HepG2 (cell line): ENCODE data around the gene DAPK1. TPM values are rescaled to one million over a fixed set of nuclear protein-coding genes. Genes with fewer than 3 reads are reported as not detected.

Experiments
- ATAC-seq: fragments of 200-7000 bp; cut with Tn5 transposase; 3 replicates; pipeline ENCODE4 v1.9.1; 2020; ENCODE audit warnings: mild to moderate bottlenecking, moderate library complexity
- BruUV-seq: library from RNA; stranded (reverse); fragments of 400-500 nt; replicated peaks from 2 replicates; lab custom pipeline; 2021; lab: Mats Ljungman, UMichigan
- CTCF ChIA-PET: fragments of 300-600 bp; formaldehyde crosslinking; extraction: SDS; loops from one replicate; lab custom pipeline; 2021; ENCODE audit warnings: low total read pairs, inconsistent platforms, low intra/inter-chr PET ratio; lab: Yijun Ruan, JAX
- POLR2A ChIA-PET: fragments of 350-600 bp; sonication (Branson Sonifier 250); formaldehyde crosslinking; loops from one replicate; lab custom pipeline; 2020; ENCODE audit warnings: antibody characterized with exemption, inconsistent platforms; lab: Yijun Ruan, JAX
- DNase-seq: peaks from one replicate; pipeline ENCODE4 v3.0.0-alpha.2; 2015; ENCODE audit warnings: low spot score
- FAIRE-seq: peaks from 3 replicates; lab custom pipeline; 2011; peaks lifted over from hg19 to GRCh38; lab: Jason Lieb, UNC
- H2AFZ ChIP-seq: one replicate; pipeline ENCODE4 v1.6.1; 2011; ENCODE audit warnings: low read length, inconsistent platforms
- H3K27ac ChIP-seq: fragments of 300-600 bp; 3 replicates; pipeline ENCODE4 v1.8.0; 2011; ENCODE audit warnings: mixed run types, mild to moderate bottlenecking, mixed read lengths, low read length, inconsistent platforms; ENCODE audit not compliant: insufficient read depth; ENCODE audit errors: extremely low read length
- H3K27me3 ChIP-seq, 2 experiments: fragments of 200-600 bp in 1 of 2; 2 replicates in 1 of 2; 3 replicates in 1 of 2; pipeline versions ENCODE4 v1.6.0 to v1.8.0; 2011; ENCODE audit warnings: low read length in 2 of 2, mild to moderate bottlenecking in 2 of 2, moderate library complexity in 2 of 2, inconsistent platforms in 1 of 2; ENCODE audit not compliant: insufficient read depth in 2 of 2, control insufficient read depth in 1 of 2
- H3K36me3 ChIP-seq, 2 experiments: fragments of 200-600 bp in 1 of 2; replicated peaks in 1 of 2; 2 replicates in 1 of 2; 3 replicates in 1 of 2; pipeline versions ENCODE4 v1.5.1 to v1.8.0; 2011; ENCODE audit warnings: low read length in 2 of 2, inconsistent platforms in 1 of 2; ENCODE audit not compliant: insufficient read depth in 2 of 2, control insufficient read depth in 1 of 2
- H3K4me1 ChIP-seq: 2 replicates; pipeline ENCODE4 v1.5.1; 2012; ENCODE audit warnings: low read length, inconsistent platforms; ENCODE audit not compliant: insufficient read depth
- H3K4me2 ChIP-seq: 2 replicates; pipeline ENCODE4 v1.6.0; 2011; ENCODE audit warnings: low read depth, low read length, inconsistent platforms
- H3K4me3 ChIP-seq, 3 experiments: fragments of 200-600 bp in 1 of 3; sonication (generic), shearing (Covaris generic) in 1 of 3; replicated peaks in 1 of 3; 2 replicates each; pipeline ENCODE4 v1.5.1; 2011 to 2016; ENCODE audit warnings: low read length in 3 of 3, inconsistent platforms in 2 of 3, low read depth in 2 of 3, mild to moderate bottlenecking in 2 of 3, control low read depth in 1 of 3, mixed read lengths in 1 of 3; ENCODE audit not compliant: insufficient read depth in 1 of 3
- H3K79me2 ChIP-seq: one replicate; pipeline ENCODE4 v1.6.1; 2011; ENCODE audit warnings: low read length, inconsistent platforms; ENCODE audit not compliant: insufficient read depth
- H3K9ac ChIP-seq: 2 replicates; pipeline ENCODE4 v1.6.0; 2011; ENCODE audit warnings: mild to moderate bottlenecking, low read depth, low read length, inconsistent platforms; ENCODE audit not compliant: insufficient read depth
- H3K9me3 ChIP-seq: 2 replicates; pipeline ENCODE4 v1.5.1; 2012; ENCODE audit warnings: mild to moderate bottlenecking, low read length
- H4K20me1 ChIP-seq: 2 replicates; pipeline ENCODE4 v1.6.0; 2011; ENCODE audit warnings: inconsistent platforms, mild to moderate bottlenecking, low read length, moderate library complexity; ENCODE audit not compliant: insufficient read depth
- KLF13 ChIP-seq: sonication (generic); formaldehyde crosslinking; IDR thresholded peaks from 2 replicates; pipeline ENCODE4 v1.4.0; 2020; ENCODE audit warnings: mild to moderate bottlenecking, missing genetic modification reagents
- SIN3B ChIP-seq: fragments of 150-350 bp; IDR thresholded peaks from 2 replicates; pipeline ENCODE4 v1.6.1; 2014; ENCODE audit warnings: low read length
- ZFP36 ChIP-seq: fragments of 150-350 bp; IDR thresholded peaks from 2 replicates; pipeline ENCODE4 v1.6.1; 2018; ENCODE audit warnings: borderline replicate concordance, low read length, low read depth; ENCODE audit not compliant: partially characterized antibody
- ZNF383 ChIP-seq: sonication (generic); formaldehyde crosslinking; IDR thresholded peaks from 2 replicates; pipeline ENCODE4 v1.4.0; 2020; ENCODE audit warnings: missing genetic modification reagents, mild to moderate bottlenecking, borderline replicate concordance
- ZNF83 ChIP-seq: sonication (generic); formaldehyde crosslinking; IDR thresholded peaks from 2 replicates; pipeline ENCODE4 v1.4.0; 2020; ENCODE audit warnings: missing genetic modification reagents, mild to moderate bottlenecking, borderline replicate concordance
- WGBS: methylation state at CpG from one replicate; pipeline ENCODE4 v1.1.6; 2017; ENCODE audit warnings: low lambda C conversion rate; 5-methylcytosine and 5-hydroxymethylcytosine counted together
- in situ Hi-C: cut with HindIII; loops from 2 replicates; pipeline ENCODE4 v1.10.0; 2017; ENCODE audit warnings: low pct_unique_long_range_greater_than_20kb; ENCODE audit not compliant: extremely low pct_ligation_motif_present
- intact Hi-C: fragments of 100-400 bp; cut with micrococcal nuclease; formaldehyde crosslinking; loops from one replicate; pipeline ENCODE4 v1.10.0; 2022; ENCODE audit not compliant: unreplicated experiment
- polyA plus RNA-seq, 8 experiments: library from polyadenylated mRNA; depleted of rRNA in 3 of 8; stranded (reverse) in 7 of 8; unstranded in 1 of 8; fragments of >200 nt; fragmentation: Illumina TruSeq in 4 of 8; extraction: Trizol in 4 of 8; gene quantifications; 2 replicates each; pipeline versions ENCODE4 v1.2.1 to v1.2.3, GENCODE V29; 2011 to 2016; ENCODE audit warnings: low read depth in 4 of 8, missing spikeins in 1 of 8, mixed read lengths in 1 of 8; ENCODE audit not compliant: insufficient read depth in 1 of 8
- total RNA-seq, 5 experiments: library from RNA; depleted of rRNA; stranded (reverse); fragments of >200 nt; fragmentation: Illumina TruSeq; extraction: Trizol; gene quantifications; 2 replicates each; pipeline ENCODE4 v1.2.3, GENCODE V29; 2016; ENCODE audit warnings: low read depth in 1 of 5
- TF ChIP-seq, protein P1 (sequence below): sonication (generic); formaldehyde crosslinking; conservative IDR thresholded peaks from 2 replicates; pipeline ENCODE4 v1.4.0; 2020; ENCODE audit warnings: missing genetic modification reagents

The DAPK1 gene
- total and polyA plus RNA-seq, 2 of the 13 experiments (the other 11 are each of a cell fraction or from before 2014, with no cell fraction given), result 35.7 to 35.9 TPM

DNA sequence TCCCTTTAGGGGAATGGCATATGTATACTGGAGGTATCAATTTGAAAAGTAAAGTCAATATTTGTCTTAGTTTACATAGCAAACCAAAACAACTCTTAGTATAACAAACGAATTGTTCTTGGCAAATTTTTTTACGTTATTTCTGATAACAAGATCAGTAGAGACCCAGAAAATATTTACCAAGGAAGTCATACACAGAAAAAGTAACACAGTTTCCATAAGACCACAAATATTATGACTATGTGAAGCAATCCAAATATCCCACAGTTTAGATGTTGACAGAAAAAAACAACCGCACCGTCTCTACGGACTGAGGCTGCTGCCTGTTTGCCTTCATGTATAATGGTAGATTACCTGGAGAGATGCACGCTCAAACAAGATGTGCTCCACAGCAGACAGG is 46.5 kb upstream of the DAPK1 start (continued):
- TF ChIP-seq ZNF383, result no peak
- TF ChIP-seq, protein P1, sequence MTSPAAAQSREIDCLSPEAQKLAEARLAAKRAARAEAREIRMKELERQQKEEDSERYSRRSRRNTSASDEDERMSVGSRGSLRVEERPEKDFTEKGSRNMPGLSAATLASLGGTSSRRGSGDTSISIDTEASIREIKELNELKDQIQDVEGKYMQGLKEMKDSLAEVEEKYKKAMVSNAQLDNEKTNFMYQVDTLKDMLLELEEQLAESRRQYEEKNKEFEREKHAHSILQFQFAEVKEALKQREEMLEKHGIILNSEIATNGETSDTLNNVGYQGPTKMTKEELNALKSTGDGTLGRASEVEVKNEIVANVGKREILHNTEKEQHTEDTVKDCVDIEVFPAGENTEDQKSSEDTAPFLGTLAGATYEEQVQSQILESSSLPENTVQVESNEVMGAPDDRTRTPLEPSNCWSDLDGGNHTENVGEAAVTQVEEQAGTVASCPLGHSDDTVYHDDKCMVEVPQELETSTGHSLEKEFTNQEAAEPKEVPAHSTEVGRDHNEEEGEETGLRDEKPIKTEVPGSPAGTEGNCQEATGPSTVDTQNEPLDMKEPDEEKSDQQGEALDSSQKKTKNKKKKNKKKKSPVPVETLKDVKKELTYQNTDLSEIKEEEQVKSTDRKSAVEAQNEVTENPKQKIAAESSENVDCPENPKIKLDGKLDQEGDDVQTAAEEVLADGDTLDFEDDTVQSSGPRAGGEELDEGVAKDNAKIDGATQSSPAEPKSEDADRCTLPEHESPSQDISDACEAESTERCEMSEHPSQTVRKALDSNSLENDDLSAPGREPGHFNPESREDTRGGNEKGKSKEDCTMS, result no peak
- no peak for TF ChIP-seq SIN3B
- TF ChIP-seq ZNF83 (CRISPR knock-in tag), result no peak

DNA sequence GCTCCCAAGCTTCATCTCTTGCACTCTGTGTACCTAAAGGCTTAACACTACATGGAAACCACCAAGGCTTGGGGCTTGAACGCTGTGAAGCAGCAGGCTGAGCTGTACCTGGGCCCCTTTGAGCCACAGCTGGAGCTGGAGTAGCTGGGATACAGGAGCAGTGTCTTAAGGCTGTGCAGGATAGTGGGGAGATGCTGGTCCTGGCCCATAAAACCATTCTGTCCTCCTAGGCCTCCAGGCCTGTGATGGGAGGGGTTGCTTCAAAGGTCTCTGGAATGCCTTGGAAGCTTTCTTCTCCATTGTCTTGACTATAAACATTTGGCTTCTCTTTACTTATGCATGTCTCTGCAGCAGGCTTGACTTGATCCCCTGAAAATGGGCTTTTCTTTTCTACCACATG is 42.3 kb upstream of the DAPK1 start:
- Histone ChIP-seq H3K4me2 (no peak overlapping the region), H3K4me1 (no peaks in the 10 kb centered on the region), H3K36me3 (no peaks in the 10 kb centered on the region), H3K9me3 (peaks cover 22% of the 10 kb centered on the region), H3K4me3 (no peak overlapping the region), H3K79me2 (no peaks in the 10 kb centered on the region), H3K9ac (no peak overlapping the region), H2AFZ (no peak overlapping the region), H4K20me1 (no peaks in the 10 kb centered on the region), H3K27ac (no peak overlapping the region), H3K27me3 (0 out of 5 replicates have a peak, but pooled peaks cover 1 to 5% of the 10 kb centered on the region in 2 experiments)
- ChIA-PET CTCF (no interaction called here), POLR2A (no interaction called here)
- TF ChIP-seq ZFP36 (peak; percentile 61), KLF13 (CRISPR knock-in tag) (no peak)
- DNase-seq (no peak), ATAC-seq (no peak), FAIRE-seq (no peak)
- intact Hi-C loops (no loop called here), in situ Hi-C loops (no loop called here)
- no TSS peak for BruUV-seq
- WGBS, result 38% methylated on average over 1 of the region's 1 CpG
